Bronchial epithelial cell (primary cell): ENCODE measurements around the gene FSTL4. TPM values are rescaled to one million over a fixed set of nuclear protein-coding genes. Genes with fewer than 3 reads are reported as not detected.

Experiments
- DNase-seq: peaks from one replicate; pipeline ENCODE4 v3.0.0-alpha.2; 2010; ENCODE audit warnings: low read depth
- FAIRE-seq: peaks from 2 replicates; lab custom pipeline; 2011; peaks lifted over from hg19 to GRCh38; lab: Jason Lieb, UNC
- H3K27me3 ChIP-seq: 2 replicates; pipeline ENCODE4 v1.5.1; 2011; ENCODE audit warnings: low read length; ENCODE audit not compliant: control insufficient read depth, insufficient read depth
- H3K36me3 ChIP-seq: 2 replicates; pipeline ENCODE4 v1.5.1; 2011; ENCODE audit warnings: low read length; ENCODE audit not compliant: control insufficient read depth, insufficient read depth
- H3K4me3 ChIP-seq: 2 replicates; pipeline ENCODE4 v1.5.1; 2011; ENCODE audit warnings: mild to moderate bottlenecking, low read depth, low read length, control low read depth
- CTCF ChIP-seq: IDR thresholded peaks from 2 replicates; pipeline ENCODE4 v1.5.1; 2011; ENCODE audit warnings: mild to moderate bottlenecking, moderate library complexity, low read length, control low read depth, inconsistent platforms; ENCODE audit not compliant: insufficient read depth, severe bottlenecking
- total RNA-seq: library from RNA; depleted of rRNA; stranded (reverse); fragments of >200 nt; gene quantifications from 2 replicates; pipeline ENCODE4 v1.2.1, GENCODE V29; 2014

FSTL4 gene
- total RNA-seq, 1 donor from 2014 or later, result not detected

- Histone ChIP-seq H3K36me3 (no peaks in the 10 kb centered on the region), H3K4me3 (no peak overlapping the region), H3K27me3 (no peaks in the 10 kb centered on the region)
- no peak for TF ChIP-seq CTCF
- DNase-seq, result peak; percentile 32
- FAIRE-seq, result peak; percentile 95
Measured at GRCh38 chr5:133406977-133407632, 205.2 kb downstream of the FSTL4 start.

- DNase-seq (no peak), FAIRE-seq (no peak)
- TF ChIP-seq CTCF, result no peak
- Histone ChIP-seq H3K27me3 (no peaks in the 10 kb centered on the region), H3K36me3 (no peaks in the 10 kb centered on the region), H3K4me3 (no peak overlapping the region)
Measured at GRCh38 chr5:133406208-133406976, 205.9 kb downstream of the FSTL4 start.

- no peak overlapping the region for H3K4me3 ChIP-seq
- no peak for TF ChIP-seq CTCF
- no peak for FAIRE-seq
- DNase-seq, result no peak
- H3K27me3 ChIP-seq, result no peaks in the 10 kb centered on the region
- no peaks in the 10 kb centered on the region for H3K36me3 ChIP-seq
Measured at GRCh38 chr5:133405275-133406034, 206.9 kb downstream of the FSTL4 start.

GRCh38 chr5:133404724-133405123 is 207.6 kb downstream of the FSTL4 start:
- no peaks in the 10 kb centered on the region for H3K27me3 ChIP-seq

GRCh38 chr5:133403741-133404364 is 208.5 kb downstream of the FSTL4 start:
- FAIRE-seq, result no peak
- Histone ChIP-seq H3K36me3 (no peaks in the 10 kb centered on the region), H3K4me3 (no peak overlapping the region), H3K27me3 (no peaks in the 10 kb centered on the region)
- DNase-seq, result no peak
- no peak for TF ChIP-seq CTCF

More at GRCh38 chr5:133404724-133405123, 207.6 kb downstream of the FSTL4 start:
- FAIRE-seq, result no peak
- no peak overlapping the region for H3K4me3 ChIP-seq
- peak; percentile 35 for TF ChIP-seq CTCF
- H3K36me3 ChIP-seq, result no peaks in the 10 kb centered on the region
- DNase-seq, result peak; percentile 35
